ENCODE measurements around the gene XRCC1. TPM values are rescaled to one million over a fixed set of nuclear protein-coding genes. Genes with fewer than 3 reads are reported as not detected.

The XRCC1 gene
- total RNA-seq, 4 donors from 2014 or later = 22.7 to 53.2 (median 30.7) TPM

DNA sequence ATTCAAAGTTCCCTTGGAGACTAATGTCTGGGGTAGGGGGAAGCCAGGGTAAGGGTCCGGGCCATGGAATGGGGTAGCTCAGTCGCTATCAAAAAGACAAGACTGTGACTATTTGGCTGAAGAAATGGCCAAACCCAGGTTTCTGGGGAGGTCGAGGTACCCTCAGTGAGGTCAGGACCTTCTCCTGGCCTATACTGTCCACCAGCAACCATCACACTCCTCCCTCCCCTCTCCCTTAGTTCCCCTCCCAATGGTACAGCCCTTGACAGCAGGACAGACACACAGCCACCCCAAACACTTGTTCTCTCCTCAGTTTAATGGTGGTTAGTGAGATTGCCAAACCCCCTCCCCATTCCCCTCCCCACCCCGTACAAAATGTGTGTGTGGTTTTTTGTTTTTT, 46.7 kb upstream of the XRCC1 start:
- H3K4me3 ChIP-seq = no peak overlapping the region
- intact Hi-C loops (cut with DNase I; ENCODE audit: low total_unique reads) = loop anchor here (5.0 kb wide), 1 partner anchor 40 kb away; no protein-coding TSS in a partner anchor
- DNase-seq = no peak
- no peaks in the 10 kb centered on the region for H3K9me3 ChIP-seq
- TF ChIP-seq, protein P1, sequence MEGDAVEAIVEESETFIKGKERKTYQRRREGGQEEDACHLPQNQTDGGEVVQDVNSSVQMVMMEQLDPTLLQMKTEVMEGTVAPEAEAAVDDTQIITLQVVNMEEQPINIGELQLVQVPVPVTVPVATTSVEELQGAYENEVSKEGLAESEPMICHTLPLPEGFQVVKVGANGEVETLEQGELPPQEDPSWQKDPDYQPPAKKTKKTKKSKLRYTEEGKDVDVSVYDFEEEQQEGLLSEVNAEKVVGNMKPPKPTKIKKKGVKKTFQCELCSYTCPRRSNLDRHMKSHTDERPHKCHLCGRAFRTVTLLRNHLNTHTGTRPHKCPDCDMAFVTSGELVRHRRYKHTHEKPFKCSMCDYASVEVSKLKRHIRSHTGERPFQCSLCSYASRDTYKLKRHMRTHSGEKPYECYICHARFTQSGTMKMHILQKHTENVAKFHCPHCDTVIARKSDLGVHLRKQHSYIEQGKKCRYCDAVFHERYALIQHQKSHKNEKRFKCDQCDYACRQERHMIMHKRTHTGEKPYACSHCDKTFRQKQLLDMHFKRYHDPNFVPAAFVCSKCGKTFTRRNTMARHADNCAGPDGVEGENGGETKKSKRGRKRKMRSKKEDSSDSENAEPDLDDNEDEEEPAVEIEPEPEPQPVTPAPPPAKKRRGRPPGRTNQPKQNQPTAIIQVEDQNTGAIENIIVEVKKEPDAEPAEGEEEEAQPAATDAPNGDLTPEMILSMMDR (IDR thresholded peaks at IDR 0.05) = no peak
- no peak for TF ChIP-seq POLR2A (IDR thresholded peaks at IDR 0.05)
- no peak overlapping the region for H3K27ac ChIP-seq
- peaks cover 0 to 5% of the 10 kb centered on the region in 2 donors for H3K4me1 ChIP-seq
- H3K27me3 ChIP-seq = no peaks in the 10 kb centered on the region
- H3K36me3 ChIP-seq = no peaks in the 10 kb centered on the region

DNA sequence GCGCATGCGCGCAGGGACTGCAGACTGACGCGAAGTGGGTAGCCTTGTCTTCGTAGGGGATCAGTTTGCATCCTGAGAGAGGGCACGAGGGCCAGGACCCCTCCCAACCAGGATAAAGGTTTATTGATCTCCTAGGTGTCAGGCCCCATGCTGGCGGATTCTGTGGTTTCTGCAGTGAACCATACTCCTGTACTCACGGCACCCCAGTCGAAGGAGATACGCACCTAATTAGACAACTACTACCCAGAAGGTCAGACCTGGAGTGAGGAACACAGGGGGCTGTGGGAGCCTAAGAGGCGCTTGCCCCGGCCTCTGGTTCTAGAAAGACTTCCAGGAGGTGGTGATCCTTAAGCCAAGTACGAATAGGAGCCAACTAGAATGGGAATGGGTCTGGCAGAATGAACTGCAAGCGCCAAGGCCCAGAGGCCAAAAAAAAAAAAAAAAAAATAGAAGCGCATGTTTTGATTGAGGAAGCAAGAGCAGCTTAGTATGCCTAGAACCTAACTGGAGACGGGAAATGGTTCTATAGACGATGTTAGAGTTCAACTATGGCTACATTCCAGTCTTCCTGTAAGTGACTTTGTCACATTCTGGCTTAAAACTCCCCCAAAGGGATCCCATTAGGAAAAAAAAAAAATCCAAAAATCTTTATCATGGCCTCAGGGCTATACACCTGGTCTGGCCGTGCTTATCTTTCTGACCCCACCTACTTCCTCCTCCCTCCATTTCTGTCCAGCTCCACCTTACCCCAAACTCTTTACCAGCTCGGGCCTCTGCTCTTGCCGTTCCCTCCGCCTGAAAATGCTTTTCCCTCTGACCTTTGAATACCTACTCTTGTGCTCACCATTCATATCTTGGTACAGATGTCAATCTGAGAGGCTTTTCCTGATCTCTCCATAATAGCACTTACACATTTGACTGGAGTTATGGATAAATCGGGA, 45.0 kb upstream of the XRCC1 start:
- intact Hi-C loops (cut with DNase I; ENCODE audit: low total_unique reads) = loop anchor here (5.0 kb wide), 1 partner anchor 42 kb away; no protein-coding TSS in a partner anchor
- no peaks in the 10 kb centered on the region for H3K36me3 ChIP-seq
- no peaks in the 10 kb centered on the region for H3K27me3 ChIP-seq
- no peak for TF ChIP-seq POLR2A (IDR thresholded peaks at IDR 0.05)
- TF ChIP-seq, protein P1 (IDR thresholded peaks at IDR 0.05) = no peak
- no peaks in the 10 kb centered on the region for H3K9me3 ChIP-seq
- peaks cover 0 to 5% of the 10 kb centered on the region in 2 donors for H3K4me1 ChIP-seq
- H3K27ac ChIP-seq = peak overlapping the region; percentile 91 to 94
- DNase-seq = no peak
- peak overlapping the region; percentile 87 to 88 for H3K4me3 ChIP-seq

DNA sequence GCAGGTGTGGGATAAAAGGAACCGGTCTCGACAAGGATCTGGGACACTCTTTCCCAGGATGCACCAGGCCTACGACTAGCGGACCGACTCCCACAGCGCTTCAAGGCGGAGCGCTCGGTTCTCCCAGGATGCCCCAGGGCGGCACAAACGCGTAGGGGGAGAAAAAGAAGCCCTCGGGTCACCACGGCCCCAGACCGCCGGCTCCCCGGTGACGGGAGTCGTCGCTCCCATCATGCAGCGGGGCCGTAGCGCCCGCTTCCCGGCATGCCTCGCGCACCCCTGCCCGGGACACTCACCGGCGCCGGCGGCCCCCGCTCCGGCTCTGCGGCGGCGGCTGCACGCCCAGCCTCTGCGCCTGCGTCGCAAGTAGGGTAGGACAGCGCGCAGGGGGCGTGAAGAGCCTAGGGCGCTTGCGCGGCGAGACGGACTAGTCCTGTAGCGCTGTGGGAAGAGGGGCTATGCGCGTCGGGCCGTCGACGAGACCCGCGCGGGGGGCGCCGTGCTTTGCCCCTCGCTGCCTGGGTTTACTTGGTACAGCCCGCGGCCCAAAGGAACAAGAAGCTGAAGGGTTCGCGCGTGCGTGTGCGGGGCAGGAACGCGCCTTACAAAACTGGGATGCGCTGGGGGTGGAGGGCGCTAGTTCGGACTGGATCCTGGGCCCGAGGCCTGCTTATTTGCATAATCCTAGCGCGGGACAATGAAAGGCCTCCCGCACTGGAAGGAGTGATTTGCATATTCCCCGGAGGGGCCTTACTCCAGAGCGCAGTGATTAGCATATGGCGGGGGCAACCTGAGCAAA, 44.1 kb upstream of the XRCC1 start, which contains the start of gene ZNF428:
Gene ZNF428, minus strand, starts transcription at position 368 of the 799 bp plus-strand sequence. CDS start 5,325 bp downstream, outside the sequence.
- Histone ChIP-seq H3K36me3 (no peaks in the 10 kb centered on the region), H3K9me3 (no peaks in the 10 kb centered on the region), H3K4me3 (peak within 1 kb of the TSS; percentile 87 to 88), H3K4me1 (peaks cover 0 to 5% of the 10 kb centered on the region in 2 donors), H3K27ac (peak within 1 kb of the TSS; percentile 91 to 94), H3K27me3 (no peaks in the 10 kb centered on the region)
- intact Hi-C loops (cut with DNase I; ENCODE audit: low total_unique reads) = loop anchor here (5.0 kb wide), 1 partner anchor 43 kb away; no protein-coding TSS in a partner anchor
- TF ChIP-seq, protein P1 (IDR thresholded peaks at IDR 0.05) = peak in 2 of 4 experiments; percentile 3 to 23
- peak; percentile 62 to 89 for TF ChIP-seq POLR2A (IDR thresholded peaks at IDR 0.05)
- peak; percentile 85 to 88 for DNase-seq

- Histone ChIP-seq H3K36me3 (no peaks in the 10 kb centered on the region), H3K9me3 (no peaks in the 10 kb centered on the region), H3K4me3 (peak overlapping the region; percentile 87 to 88), H3K27ac (peak overlapping the region; percentile 91 to 94), H3K27me3 (no peaks in the 10 kb centered on the region), H3K4me1 (peaks cover 0 to 5% of the 10 kb centered on the region in 2 donors)
- intact Hi-C loops (cut with DNase I; ENCODE audit: low total_unique reads) = no loop called here
- DNase-seq = peak in 1 of 2 donors; percentile 36
- no peak for TF ChIP-seq POLR2A (IDR thresholded peaks at IDR 0.05)
- TF ChIP-seq, protein P1 (IDR thresholded peaks at IDR 0.05) = no peak
Observed at GRCh38 chr19:43618921-43619261, 43.6 kb upstream of the XRCC1 start.
